Bone marrow (tissue), 2 donors: Measurements from ENCODE around the gene PRKN.

Experiments
- DNase-seq, 2 donors: peaks; one replicate each; lab custom pipeline; 2025; lab: John Stamatoyannopoulos, UW

Gene PRKN

GRCh38 chr6:162615016-162615705 lies 112.4 kb downstream of the PRKN start:
- DNase-seq: no peak

- no peak for DNase-seq
Measured at GRCh38 chr6:162613310-162613709, 114.3 kb downstream of the PRKN start.

- no peak for DNase-seq
Measured at GRCh38 chr6:162612613-162613012, 115.0 kb downstream of the PRKN start.

GRCh38 chr6:162610351-162610750 lies 117.2 kb downstream of the PRKN start:
- no peak for DNase-seq

- no peak for DNase-seq
Measured at GRCh38 chr6:162605881-162606280, 121.7 kb downstream of the PRKN start.

- no peak for DNase-seq
Measured at GRCh38 chr6:162603231-162604015, 124.1 kb downstream of the PRKN start.

GRCh38 chr6:162602759-162603158 lies 124.8 kb downstream of the PRKN start:
- DNase-seq: no peak

GRCh38 chr6:162596676-162597075 lies 130.9 kb downstream of the PRKN start:
- no peak for DNase-seq

GRCh38 chr6:162591517-162591916 lies 136.0 kb downstream of the PRKN start:
- DNase-seq: no peak

- DNase-seq: no peak
Measured at GRCh38 chr6:162581988-162582780, 145.4 kb downstream of the PRKN start.

GRCh38 chr6:162580619-162581018 lies 146.9 kb downstream of the PRKN start:
- DNase-seq: no peak

- DNase-seq: no peak
Measured at GRCh38 chr6:162576016-162576415, 151.6 kb downstream of the PRKN start.

GRCh38 chr6:162572240-162572639 lies 155.3 kb downstream of the PRKN start:
- no peak for DNase-seq

GRCh38 chr6:162568266-162568665 lies 159.3 kb downstream of the PRKN start:
- no peak for DNase-seq

GRCh38 chr6:162562041-162562440 lies 165.5 kb downstream of the PRKN start:
- DNase-seq: no peak

- DNase-seq: no peak
Measured at GRCh38 chr6:162560891-162561290, 166.7 kb downstream of the PRKN start.

- no peak for DNase-seq
Measured at GRCh38 chr6:162554531-162554930, 173.0 kb downstream of the PRKN start.

- no peak for DNase-seq
Measured at GRCh38 chr6:162546905-162547304, 180.7 kb downstream of the PRKN start.

- DNase-seq: no peak
Measured at GRCh38 chr6:162543221-162543620, 184.3 kb downstream of the PRKN start.

- no peak for DNase-seq
Measured at GRCh38 chr6:162541019-162541601, 186.5 kb downstream of the PRKN start.

GRCh38 chr6:162539321-162539720 lies 188.2 kb downstream of the PRKN start:
- DNase-seq: no peak

- DNase-seq: no peak
Measured at GRCh38 chr6:162538643-162539064, 188.9 kb downstream of the PRKN start.
